Islet of Langerhans (tissue), 1 donor: Measurements from ENCODE around the gene CALHM1.
"Not testable (repeated sequence)": the region's sequence is repeated elsewhere in the genome, so short reads cannot be mapped to it uniquely, and the experiment has no call there.

Experiments
- FAIRE-seq: peaks from one replicate; lab custom pipeline; 2011; peaks lifted over from hg19 to GRCh38; lab: Jason Lieb, UNC

Gene CALHM1

DNA sequence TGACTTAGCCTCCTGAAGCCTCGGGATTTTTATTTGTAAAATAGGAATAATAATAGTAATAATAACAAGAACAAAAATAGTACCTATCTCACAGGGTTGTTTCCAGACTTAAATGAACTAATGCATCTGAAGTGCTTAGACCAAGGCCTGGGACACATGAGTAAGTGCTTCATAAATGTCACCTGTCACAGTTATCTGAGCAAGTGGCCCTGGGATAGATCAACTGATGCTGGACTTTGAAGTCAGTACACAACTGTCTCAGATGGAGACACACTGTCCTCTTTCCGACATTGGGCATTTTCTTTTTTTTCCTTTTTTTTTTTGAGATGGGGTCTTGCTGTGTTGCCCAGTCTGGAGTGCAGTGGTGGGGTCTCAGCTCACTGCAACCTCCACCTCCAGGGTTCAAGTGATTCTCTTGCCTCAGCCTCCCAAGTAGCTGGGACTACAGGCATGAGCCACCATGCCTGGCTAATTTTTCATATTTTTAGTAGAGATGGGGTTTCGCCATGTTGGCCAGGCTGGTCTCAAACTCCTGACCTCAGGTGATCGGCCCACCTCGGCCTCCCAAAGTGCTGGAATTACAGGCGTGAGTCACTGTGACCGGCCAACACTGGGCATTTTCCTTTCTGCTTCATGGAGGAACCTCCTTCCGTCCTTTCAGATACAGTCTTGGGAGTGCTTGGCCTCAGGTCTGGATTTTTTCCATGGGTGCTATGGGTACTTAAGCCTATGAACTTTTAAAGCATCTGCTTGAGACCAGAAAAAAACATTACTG is 28.1 kb upstream of the CALHM1 start:
- not testable (repeated sequence) for FAIRE-seq

DNA sequence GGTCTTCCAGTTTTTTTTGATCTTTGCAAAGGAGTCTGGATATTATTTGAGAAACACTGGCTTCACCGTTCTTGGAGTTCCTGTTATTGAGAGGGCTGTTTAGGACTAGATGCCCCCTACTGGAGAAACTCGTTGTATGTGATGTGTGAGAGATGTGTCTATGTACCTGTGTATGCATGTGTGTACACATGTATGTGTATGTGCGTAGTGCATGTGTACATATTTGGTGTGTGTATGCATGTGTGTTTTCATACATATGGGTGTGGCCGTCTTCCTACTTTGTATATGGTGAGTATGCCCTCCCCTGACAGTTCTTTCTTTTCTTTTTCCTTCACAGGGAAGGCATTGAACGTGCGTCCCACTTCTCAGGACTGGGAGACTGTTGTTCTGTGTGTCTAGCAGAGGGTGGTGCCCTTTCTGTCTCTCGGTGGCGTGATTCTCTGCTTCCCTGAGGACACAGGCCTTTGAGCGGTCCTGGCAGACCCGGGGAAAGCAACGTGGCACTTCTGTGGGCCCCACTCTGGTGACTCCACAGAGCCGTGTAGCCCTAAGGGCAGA is 23.4 kb upstream of the CALHM1 start:
- FAIRE-seq = no peak

DNA sequence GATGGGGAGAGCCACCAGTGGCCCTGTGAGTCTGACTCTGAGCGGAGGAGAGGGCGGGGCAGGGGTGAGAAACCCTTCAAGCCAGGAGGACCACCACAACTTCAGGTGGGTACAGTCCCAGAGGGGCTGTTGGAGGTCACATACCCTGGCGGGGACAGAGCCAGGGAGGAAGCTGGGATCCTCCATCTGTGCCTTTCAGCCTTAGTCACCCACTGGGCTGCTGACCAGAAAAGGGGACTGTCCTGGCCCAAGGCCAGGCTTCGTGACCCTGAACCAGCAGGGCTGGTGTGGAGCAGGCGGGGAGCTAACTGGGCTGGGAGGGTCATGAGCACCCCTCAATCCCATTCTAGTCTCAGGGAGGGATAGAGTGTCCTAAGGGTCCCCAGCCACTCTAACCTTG is 21.8 kb upstream of the CALHM1 start:
- FAIRE-seq = no peak

DNA sequence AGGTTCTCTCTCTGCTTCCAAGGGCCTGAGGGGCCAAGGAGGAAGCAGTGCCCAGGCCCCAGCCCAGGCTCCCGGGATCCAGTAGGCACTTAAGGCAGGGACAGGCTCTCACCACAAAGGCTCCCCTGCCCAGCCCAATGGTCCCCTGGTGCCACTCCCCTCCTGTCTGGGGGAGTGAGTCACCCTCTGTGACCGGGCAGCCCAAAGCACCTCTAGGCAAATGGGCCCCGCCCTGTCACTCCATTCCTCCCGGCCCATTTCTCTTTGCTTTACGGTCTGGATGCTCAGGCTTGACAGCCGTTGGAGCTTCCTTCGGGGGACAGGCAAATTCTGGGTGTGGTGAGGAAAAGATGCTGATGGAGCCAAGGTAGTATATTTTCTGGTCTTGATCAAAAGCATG is 20.4 kb upstream of the CALHM1 start, which contains the start of gene CALHM3:
TSS of gene CALHM3 (minus strand) at position 106 of the 400 bp plus-strand sequence. CDS start 208 bp downstream, outside the sequence.
- no peak for FAIRE-seq

DNA sequence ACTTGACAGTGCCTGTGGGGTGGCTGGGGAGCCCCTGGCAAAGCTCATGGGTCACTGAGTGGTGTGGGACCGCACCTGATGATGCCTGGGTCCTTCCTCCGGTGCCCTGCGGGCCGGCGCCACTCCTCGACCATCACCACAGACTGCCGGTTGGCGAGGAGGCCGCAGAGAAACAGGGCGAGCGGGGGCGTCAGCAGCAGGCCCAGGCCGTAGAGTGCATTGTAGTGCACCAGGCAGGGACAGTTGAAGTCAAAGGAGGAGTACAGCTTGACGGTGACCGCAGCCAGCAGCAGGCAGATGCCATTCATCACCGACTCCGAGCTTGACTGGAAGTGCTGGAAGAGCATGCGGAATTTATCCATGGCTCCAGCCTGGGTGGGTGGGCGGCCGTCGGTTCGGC is 20.0 kb upstream of the CALHM1 start:
- FAIRE-seq = no peak

- FAIRE-seq = no peak
Observed at GRCh38 chr10:103476046-103476768, 17.5 kb upstream of the CALHM1 start.

- FAIRE-seq = no peak
Observed at GRCh38 chr10:103475437-103475836, 16.7 kb upstream of the CALHM1 start.

DNA sequence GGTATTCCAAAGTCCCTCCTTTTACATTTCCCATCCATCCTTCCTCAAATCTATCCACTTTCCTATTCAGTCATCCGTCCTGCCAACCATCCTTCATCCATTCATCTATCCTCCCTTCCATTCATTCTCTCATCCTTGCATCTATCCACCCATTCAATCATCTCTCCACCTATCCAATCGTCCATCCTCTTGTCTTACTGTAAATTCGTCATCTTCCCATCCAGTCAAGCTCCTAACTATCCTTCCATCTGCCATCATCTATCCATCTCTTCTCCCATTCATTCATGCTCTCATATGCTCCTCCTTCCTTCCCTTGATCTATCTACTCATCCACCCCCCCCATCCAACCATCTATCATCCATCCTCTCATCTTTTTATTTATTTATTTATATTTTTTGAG is 15.4 kb upstream of the CALHM1 start:
- no peak for FAIRE-seq

DNA sequence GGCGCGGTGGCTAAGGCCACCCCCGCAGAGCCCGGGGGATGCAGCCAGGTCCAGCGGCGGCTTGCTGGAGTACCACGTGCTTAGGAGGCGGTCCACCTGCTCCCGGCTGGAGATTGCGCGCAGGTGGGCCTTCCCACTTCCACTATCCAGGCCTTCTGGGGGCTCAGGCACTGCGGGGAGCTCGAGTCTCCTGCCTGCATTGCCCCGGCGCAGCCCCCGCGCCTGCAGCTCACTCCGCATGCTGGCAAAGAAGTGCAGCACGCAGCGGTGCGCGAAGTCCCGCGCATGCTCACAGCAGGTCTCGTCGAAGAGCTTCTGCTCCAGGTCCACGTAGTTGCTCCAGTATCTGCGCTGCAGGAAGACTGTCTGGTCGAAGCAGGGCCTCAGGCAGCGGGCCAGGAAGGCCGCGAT is 14.6 kb upstream of the CALHM1 start:
- no peak for FAIRE-seq

- no peak for FAIRE-seq
Observed at GRCh38 chr10:103472005-103472404, 13.3 kb upstream of the CALHM1 start.

- no peak for FAIRE-seq
Observed at GRCh38 chr10:103470761-103471653, 12.3 kb upstream of the CALHM1 start.

DNA sequence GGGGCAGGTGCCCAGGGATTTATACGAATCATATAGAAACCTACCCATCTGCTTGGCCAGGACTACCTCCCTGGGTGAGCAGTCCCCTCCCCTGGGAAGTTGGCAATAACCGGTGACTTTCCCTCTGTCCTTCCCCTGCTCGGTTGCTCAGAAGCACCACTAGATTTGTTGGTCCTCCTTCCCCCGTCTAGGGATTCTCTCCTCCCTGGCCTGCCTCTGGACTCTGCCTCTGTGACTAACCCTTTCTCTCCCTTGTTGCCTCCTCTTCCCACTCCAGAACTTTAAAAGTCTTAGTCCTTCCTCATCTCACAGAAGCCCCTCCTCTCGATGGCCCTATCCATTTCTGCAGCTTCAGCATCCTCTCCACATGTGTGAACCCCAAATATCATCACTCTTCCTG is 10.5 kb upstream of the CALHM1 start:
- no peak for FAIRE-seq

DNA sequence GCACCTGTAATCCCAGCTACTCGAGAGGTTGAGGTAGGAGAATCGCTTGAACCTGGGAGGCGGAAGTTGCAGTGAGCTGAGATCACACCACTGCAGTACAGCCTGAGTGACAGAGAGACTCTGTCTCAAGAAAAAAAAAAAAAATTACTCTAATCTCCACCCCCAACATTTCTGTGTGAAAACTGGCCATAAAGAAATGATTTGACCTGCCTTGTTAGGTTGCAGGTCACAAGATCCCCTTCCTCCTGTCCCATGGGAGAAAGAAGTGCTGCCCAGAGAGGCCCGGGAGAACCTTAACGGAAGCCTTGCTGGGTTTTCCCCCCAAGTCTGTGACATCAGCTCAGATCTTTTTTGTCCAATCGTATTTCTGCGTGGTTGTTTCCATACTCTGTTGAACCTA is 8.7 kb upstream of the CALHM1 start:
- no peak for FAIRE-seq

DNA sequence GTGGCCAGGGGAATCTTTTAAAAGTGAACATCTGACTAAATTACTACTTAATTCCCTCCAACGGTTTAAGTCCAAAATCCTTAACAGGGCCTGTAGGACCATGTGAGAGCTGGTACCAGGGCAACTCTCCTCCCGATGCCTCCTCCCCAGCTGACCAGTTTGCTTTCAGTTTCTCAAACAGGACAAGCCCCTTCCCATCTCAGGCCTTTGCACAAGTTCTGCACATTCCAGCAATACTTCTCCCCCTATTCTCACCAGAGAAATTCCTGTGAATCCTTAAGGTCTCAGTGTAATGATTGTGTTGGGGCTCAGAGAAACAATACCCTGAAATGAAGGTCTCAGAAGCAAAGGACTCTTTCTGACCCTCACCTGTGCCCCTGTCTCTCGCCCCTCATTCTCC is 8.0 kb upstream of the CALHM1 start:
- no peak for FAIRE-seq

GRCh38 chr10:103465411-103466179 is 6.9 kb upstream of the CALHM1 start:
- FAIRE-seq = no peak

DNA sequence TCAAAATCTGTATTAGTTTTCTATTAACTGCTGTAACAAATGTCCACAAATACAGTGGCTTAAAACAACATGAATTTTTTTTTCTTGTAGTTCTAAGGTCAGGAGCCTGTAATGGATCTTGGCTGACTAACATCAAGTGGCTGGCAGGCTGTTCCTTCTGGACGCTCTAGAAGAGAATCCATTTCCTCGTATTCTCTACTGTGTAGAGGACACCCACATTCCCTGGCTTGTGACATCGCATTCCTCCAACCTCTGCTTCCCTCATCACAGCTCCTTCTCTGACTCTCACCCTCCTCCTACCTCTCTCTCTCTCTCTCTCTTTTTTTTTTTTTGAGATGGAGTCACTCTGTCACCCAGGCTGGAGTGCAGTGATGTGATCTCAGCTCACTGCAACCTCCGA is 4.8 kb upstream of the CALHM1 start:
- FAIRE-seq = no peak

GRCh38 chr10:103459615-103460014 is 915 bp upstream of the CALHM1 start:
- FAIRE-seq = no peak

DNA sequence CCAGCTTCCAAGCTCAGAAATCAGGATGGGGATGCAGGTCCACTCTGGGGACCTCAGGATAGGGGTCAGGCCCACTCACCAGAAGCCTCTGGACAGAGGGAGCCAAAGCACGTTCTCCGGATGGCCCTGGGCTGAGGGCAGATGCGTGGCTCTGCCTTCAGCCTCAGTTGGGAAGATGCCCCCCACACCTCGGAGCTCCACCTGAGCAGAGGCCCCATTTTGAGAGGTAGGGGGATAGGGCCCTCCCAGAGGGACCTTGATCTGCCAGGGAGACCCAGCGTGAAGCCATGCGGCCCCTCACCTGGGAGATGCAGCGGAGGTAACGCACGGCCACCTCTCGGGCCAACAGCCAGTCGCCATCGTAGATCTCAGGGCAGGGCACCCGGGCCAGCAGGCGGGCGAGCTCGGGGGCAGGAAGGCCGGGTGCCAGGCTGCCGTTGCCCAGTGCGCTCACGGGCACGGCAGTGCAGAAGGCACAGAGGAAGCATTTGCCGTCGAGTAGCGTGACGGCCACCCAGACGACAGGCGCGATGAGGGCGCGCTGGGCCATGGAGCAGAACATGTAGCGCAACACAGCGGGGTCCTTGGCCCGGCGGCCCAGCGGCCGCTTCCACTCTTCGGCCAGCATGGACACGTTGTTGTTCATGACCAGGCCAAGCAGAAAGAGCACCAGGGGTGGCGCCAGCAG is 660 bp downstream of the CALHM1 start:
- FAIRE-seq = no peak

GRCh38 chr10:103457176-103457712 is 1.5 kb downstream of the CALHM1 start:
- no peak for FAIRE-seq

GRCh38 chr10:103456074-103456660 is 2.5 kb downstream of the CALHM1 start:
- FAIRE-seq = no peak
